Rectal smooth muscle tissue (tissue), 1 donor: ENCODE data around the gene KCND2.
"Not testable (repeated sequence)": the region's sequence is repeated elsewhere in the genome, so short reads cannot be mapped to it uniquely, and the experiment has no call there.

Experiments used
- H3K27ac ChIP-seq: one replicate; pipeline ENCODE4 v1.7.0; 2013; ENCODE audit warnings: low read depth, low read length, inconsistent platforms
- H3K27me3 ChIP-seq: one replicate; pipeline ENCODE4 v1.7.0; 2013; ENCODE audit warnings: low read length; ENCODE audit not compliant: control insufficient read depth, insufficient read depth
- H3K36me3 ChIP-seq: one replicate; pipeline ENCODE4 v1.7.0; 2013; ENCODE audit warnings: low read length; ENCODE audit not compliant: control insufficient read depth, insufficient read depth
- H3K4me1 ChIP-seq: one replicate; pipeline ENCODE4 v1.7.0; 2013; ENCODE audit warnings: low read length; ENCODE audit not compliant: control insufficient read depth, insufficient read depth
- H3K4me3 ChIP-seq: one replicate; pipeline ENCODE4 v1.7.0; 2013; ENCODE audit warnings: low read length
- H3K9ac ChIP-seq: one replicate; pipeline ENCODE4 v1.7.0; 2013; ENCODE audit warnings: low read length

KCND2 gene

DNA sequence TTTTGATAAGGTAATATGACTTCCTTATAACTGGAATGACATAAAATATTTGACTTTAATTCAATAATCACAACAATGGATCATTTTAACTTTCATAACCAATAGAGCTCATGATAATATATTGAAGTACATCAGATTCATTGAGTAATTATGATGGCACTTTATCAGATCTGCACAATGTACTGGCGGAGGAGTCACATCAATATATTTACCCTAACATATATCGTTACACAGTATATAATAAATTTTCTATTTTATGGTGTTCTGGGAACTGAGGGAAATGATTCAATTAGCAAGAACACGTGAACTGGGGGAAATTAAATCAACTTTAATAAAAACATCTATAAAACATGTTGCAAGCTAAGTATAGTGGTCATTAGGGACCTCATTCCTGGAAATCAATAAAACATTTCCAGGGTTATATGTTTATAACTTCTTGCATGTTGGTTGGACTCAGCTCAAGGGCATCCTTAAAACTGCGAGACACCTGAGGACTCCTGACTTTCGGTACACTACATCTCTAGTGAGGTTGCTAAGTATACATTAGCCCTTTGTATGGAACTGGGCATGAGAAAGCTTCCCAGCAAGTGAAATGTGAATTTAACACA is 254.0 kb downstream of the KCND2 start:
- Histone ChIP-seq H3K27me3 (no peaks in the 10 kb centered on the region), H3K27ac (no peak overlapping the region), H3K4me3 (no peak overlapping the region), H3K4me1 (peaks cover 3% of the 10 kb centered on the region), H3K36me3 (no peaks in the 10 kb centered on the region), H3K9ac (no peak overlapping the region)

DNA sequence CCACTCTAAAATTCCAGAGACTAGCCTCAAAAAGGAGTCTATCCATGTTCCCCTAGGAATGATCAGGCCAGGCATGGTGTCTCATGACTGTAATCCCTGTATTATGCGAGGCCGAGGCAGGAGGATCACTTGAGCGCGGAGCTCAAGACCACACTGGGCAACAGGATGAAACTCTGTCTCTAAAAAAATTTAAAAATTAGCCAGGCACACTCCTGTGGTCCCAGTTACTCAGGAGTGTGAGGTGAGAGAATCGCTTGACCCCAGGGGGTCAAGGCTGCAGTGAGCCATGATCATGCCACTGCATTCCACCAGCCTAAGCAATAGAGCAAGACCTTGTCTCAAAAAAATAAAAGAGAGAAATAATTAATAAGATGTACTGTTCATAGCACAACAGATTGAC is 256.8 kb downstream of the KCND2 start:
- H3K9ac ChIP-seq: no peak overlapping the region
- peaks cover 3% of the 10 kb centered on the region for H3K4me1 ChIP-seq
- H3K27me3 ChIP-seq: no peaks in the 10 kb centered on the region
- H3K27ac ChIP-seq: no peak overlapping the region
- H3K4me3 ChIP-seq: no peak overlapping the region
- no peaks in the 10 kb centered on the region for H3K36me3 ChIP-seq

DNA sequence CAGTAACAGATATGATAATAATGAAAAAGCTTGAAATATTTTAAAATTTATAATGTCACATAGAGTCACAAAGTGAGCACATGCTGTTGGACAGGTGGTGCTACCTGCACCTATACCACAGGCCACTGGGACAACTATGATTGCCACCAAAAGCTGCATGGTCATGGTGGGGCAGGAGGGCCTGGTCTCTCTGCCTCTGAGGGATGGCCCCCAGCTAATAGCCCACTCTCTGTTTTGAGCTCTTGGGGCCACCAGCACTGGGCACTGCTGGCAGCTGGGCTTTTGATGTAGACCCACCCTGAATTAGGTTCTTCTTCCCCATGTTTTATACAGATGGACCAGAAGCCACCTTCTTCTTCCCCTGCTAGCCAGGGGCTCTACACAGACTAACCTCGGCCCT is 265.4 kb downstream of the KCND2 start:
- Histone ChIP-seq H3K27ac (no peak overlapping the region), H3K9ac (no peak overlapping the region), H3K36me3 (no peaks in the 10 kb centered on the region), H3K27me3 (no peaks in the 10 kb centered on the region), H3K4me3 (no peak overlapping the region), H3K4me1 (no peaks in the 10 kb centered on the region)

DNA sequence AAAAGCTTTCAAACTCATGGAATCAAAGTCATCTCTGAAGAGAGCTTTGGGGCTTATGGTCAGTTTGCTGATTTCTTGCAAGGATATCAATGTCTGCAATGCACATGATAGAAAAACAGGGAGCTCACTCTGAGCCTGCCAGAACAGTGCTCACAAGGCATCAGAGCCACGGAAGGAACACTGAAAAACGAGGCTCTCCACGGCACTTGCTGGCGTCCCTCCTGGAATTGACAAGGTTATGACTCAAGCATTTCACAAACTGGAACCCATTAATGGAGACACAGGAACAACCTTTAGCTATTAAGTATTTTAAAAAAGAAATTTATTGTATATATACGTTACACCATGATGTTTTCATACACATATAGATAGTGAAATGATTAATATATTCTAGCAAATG is 266.3 kb downstream of the KCND2 start:
- H3K4me3 ChIP-seq: no peak overlapping the region
- H3K27ac ChIP-seq: no peak overlapping the region
- H3K27me3 ChIP-seq: no peaks in the 10 kb centered on the region
- H3K36me3 ChIP-seq: no peaks in the 10 kb centered on the region
- H3K9ac ChIP-seq: no peak overlapping the region
- H3K4me1 ChIP-seq: no peaks in the 10 kb centered on the region

DNA sequence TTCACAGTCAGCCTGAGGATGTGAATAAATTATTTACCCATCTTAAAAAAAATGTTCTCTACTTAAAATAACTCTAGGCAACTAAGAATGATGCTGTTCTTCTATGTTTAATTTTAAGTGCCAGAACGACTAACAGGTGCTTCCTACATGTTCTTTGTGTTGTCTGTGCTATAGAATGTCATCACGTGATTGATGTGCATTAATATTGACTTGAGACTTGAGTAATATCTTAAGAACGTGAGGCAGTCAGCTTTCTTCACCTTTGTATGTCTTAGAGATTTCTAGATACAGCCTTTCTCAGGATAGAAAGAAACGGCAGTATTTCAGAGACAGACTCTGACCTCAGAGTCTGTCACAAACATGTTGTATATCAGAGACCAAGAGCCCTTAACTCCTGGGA is 274.6 kb downstream of the KCND2 start:
- no peaks in the 10 kb centered on the region for H3K27me3 ChIP-seq
- no peak overlapping the region for H3K9ac ChIP-seq
- H3K4me1 ChIP-seq: no peaks in the 10 kb centered on the region
- no peak overlapping the region for H3K4me3 ChIP-seq
- H3K36me3 ChIP-seq: no peaks in the 10 kb centered on the region
- no peak overlapping the region for H3K27ac ChIP-seq

DNA sequence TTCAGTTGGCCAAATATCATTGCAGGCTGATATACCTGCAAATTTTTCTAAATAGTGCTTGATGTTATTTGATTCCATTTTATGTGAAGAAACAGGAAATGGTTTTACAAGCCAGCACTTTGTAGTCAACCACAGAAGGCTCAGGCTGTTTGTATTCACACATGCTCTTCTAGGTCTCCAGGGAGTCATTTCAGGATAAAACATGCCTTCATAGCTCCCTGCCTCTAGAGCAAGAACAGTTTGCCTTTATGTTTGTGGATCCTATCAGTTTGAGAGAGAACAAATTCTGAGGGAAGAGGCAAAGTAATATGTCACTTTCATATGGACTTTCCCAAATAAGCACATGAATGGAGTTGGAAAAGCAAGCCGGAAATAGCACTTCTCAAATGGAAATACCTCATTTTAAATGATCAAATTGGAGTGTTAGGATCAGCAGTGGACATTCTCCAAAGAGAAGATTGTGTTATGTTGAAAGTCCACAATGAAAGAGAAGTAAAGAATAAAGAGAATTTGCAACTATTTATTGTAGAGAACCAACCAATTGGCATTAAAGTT is 277.6 kb downstream of the KCND2 start:
- no peaks in the 10 kb centered on the region for H3K36me3 ChIP-seq
- no peak overlapping the region for H3K9ac ChIP-seq
- no peaks in the 10 kb centered on the region for H3K27me3 ChIP-seq
- no peaks in the 10 kb centered on the region for H3K4me1 ChIP-seq
- H3K4me3 ChIP-seq: no peak overlapping the region
- H3K27ac ChIP-seq: no peak overlapping the region

DNA sequence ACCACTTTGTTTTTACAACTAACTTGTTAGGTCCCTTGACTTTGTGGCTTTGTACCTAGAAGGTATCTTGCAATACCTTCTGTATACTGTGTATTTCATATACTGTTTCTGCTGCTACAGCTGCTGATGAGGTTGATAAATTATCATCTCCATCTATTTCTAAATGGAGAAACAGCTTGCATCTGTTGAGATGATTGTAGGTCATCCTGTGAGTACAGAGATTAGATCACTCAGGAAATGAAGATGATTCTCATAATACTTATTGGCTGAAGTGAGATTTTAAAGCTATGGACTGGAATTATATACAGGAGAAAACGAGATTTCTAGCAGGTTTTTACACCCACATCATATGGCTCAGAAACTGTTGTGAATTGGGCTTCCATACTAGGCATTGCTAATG is 280.5 kb downstream of the KCND2 start:
- no peak overlapping the region for H3K9ac ChIP-seq
- no peaks in the 10 kb centered on the region for H3K36me3 ChIP-seq
- no peak overlapping the region for H3K4me3 ChIP-seq
- no peak overlapping the region for H3K27ac ChIP-seq
- H3K4me1 ChIP-seq: no peaks in the 10 kb centered on the region
- no peaks in the 10 kb centered on the region for H3K27me3 ChIP-seq

DNA sequence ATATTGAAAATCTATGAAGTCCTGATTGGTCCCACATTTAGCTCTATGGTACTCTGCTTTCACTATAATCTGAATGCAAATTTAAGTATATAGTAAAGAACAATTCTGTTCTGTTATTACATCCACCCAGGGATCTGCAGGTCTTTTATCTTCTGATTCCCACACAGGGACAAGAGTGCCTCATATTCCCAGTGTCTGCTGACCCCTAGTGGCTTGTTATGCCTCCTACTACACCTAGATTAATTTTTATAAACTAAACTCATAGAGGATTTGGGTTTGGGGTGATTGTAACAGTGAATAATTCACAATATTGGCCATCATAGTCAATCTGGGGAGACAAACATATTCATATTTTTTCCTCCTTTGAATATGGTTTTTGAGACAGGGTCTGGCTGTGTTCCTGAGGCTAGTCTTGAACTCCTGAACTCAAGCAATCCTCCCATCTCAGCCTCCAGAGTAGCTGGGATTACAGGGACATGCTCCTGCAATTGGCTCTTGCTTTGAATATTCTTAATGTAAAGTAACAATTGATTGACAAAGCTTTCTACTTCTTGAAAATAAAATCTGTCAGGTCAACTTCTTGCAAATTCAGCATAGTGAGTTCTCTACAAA is 282.1 kb downstream of the KCND2 start:
- H3K36me3 ChIP-seq: no peaks in the 10 kb centered on the region
- no peaks in the 10 kb centered on the region for H3K4me1 ChIP-seq
- no peak overlapping the region for H3K9ac ChIP-seq
- H3K4me3 ChIP-seq: no peak overlapping the region
- no peaks in the 10 kb centered on the region for H3K27me3 ChIP-seq
- H3K27ac ChIP-seq: no peak overlapping the region

DNA sequence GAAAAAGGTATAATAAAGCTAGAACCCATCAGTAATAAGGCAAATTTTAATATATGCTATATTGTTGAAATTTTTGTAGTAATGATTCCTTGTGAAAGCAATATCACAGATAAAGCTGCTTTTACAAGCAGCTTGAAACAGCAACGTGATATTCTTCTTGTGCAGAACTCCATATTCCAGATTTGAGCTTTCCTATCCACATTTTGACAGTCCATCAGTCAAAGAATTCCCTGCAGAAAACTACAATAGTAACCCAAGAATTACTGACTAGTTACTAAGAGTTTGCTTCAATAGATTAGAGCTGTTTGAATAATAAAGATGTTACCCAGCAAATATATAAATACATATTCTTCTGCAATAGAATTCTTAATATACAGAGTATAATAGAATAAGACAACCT is 291.2 kb downstream of the KCND2 start:
- no peaks in the 10 kb centered on the region for H3K4me1 ChIP-seq
- H3K4me3 ChIP-seq: no peak overlapping the region
- no peaks in the 10 kb centered on the region for H3K36me3 ChIP-seq
- no peaks in the 10 kb centered on the region for H3K27me3 ChIP-seq
- H3K9ac ChIP-seq: no peak overlapping the region
- no peak overlapping the region for H3K27ac ChIP-seq

DNA sequence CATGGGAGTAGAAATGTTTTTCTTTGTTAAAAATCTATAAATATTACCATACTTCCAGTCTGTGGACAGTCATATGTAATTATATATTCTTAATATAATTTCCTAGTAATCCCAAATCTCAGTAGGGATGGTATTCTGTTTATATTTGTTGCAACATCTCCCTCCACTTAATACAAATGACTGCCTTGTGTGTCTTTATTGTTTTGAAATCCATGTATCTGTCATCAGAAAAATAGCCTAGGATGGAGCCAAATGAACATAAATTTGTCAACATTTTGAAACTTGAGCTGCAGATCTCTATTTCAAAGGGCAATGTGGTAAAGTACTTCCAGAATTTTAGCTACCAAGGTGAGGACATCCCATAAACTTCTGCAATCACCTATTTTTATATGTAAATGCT is 294.2 kb downstream of the KCND2 start:
- H3K4me1 ChIP-seq: no peaks in the 10 kb centered on the region
- no peaks in the 10 kb centered on the region for H3K27me3 ChIP-seq
- no peak overlapping the region for H3K9ac ChIP-seq
- H3K36me3 ChIP-seq: no peaks in the 10 kb centered on the region
- no peak overlapping the region for H3K4me3 ChIP-seq
- no peak overlapping the region for H3K27ac ChIP-seq

DNA sequence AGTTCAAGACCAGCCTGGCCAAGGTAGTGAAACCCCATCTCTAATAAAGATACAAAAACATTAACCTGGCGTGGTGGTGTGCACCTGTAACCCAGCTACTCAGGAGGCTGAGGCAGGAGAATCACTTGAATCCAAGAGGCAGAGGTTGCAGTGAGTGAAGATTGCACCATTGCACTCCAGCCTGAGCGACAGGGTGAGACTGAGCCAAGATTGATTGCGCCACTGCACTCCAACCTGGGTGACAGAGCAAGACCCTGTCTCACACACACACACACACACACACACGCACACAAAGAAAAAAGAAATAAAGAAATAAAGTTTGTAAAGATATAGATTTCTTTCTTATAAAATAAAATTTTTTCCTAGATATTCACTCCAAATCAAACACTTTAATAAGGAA is 305.7 kb downstream of the KCND2 start:
- not testable (repeated sequence) for H3K4me3 ChIP-seq, H3K36me3 ChIP-seq, H3K27me3 ChIP-seq, H3K9ac ChIP-seq, H3K27ac ChIP-seq, H3K4me1 ChIP-seq

DNA sequence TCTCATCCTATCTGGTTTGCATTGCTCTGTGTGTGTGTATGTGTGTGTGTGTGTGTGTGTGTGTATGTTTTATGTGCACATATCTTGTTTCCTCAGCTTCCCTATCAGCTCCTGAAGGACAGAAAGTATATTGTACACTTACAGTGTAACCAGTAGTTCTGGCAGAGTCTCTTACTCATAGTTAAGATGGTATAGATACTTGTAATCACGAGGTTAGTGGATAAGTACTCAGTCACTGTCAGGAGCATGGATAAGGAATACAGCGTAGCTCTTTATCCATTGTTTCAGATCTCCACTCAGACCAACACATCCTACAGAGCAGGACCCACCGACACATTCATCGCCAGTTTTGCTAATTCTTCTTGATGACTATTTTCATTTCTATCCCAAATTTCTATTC is 309.9 kb downstream of the KCND2 start:
- Histone ChIP-seq H3K27ac (no peak overlapping the region), H3K4me3 (no peak overlapping the region), H3K36me3 (no peaks in the 10 kb centered on the region), H3K4me1 (no peaks in the 10 kb centered on the region), H3K27me3 (no peaks in the 10 kb centered on the region), H3K9ac (no peak overlapping the region)

DNA sequence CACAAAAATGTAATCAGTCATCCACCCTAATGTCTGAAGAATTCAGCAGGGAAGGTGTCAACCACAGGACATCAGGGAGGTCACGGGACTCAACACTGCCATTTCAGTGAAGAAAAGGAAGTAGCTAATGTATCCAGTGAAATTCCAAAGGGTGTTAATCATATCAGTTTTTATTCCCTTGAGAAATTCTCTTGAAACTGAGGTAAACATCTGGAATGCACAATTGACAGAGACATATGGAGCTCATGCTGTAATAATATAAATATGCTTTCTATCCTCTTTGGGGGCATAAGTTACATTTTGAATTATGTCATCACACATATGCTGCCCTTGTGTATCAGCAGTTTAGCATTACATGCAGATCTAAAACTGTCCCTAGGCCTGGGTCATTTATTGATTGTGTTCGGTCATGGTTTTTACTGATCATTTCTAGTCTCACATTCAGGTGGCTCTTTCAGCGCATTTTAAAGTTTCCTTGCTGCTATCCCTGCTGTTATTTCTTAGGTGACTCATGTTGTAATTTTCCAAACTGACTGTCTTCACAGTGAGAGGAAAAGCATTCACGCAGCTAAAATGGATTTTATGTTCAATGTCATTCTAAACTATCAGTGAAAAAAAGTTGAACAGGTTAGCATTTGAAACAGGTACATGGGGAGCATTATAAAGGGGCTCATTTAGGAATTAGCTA is 311.1 kb downstream of the KCND2 start:
- no peaks in the 10 kb centered on the region for H3K36me3 ChIP-seq
- H3K27me3 ChIP-seq: no peaks in the 10 kb centered on the region
- H3K4me3 ChIP-seq: no peak overlapping the region
- no peaks in the 10 kb centered on the region for H3K4me1 ChIP-seq
- no peak overlapping the region for H3K27ac ChIP-seq
- no peak overlapping the region for H3K9ac ChIP-seq
